Osteoblast (primary cell): ENCODE measurements around the gene PDE5A. TPM values are rescaled to one million over a fixed set of nuclear protein-coding genes. Genes with fewer than 3 reads are reported as not detected.

Source experiments
- DNase-seq: peaks from one replicate; pipeline ENCODE4 v3.0.0; 2011; ENCODE audit warnings: low spot score, mixed read lengths; ENCODE audit not compliant: insufficient read length; ENCODE audit errors: missing footprints
- H2AFZ ChIP-seq: 2 replicates; pipeline ENCODE4 v1.6.0; 2011; ENCODE audit warnings: mild to moderate bottlenecking, low read length
- H3K27ac ChIP-seq: 2 replicates; pipeline ENCODE4 v1.5.1; 2011; ENCODE audit warnings: mild to moderate bottlenecking, low read depth, low read length, moderate library complexity
- H3K27me3 ChIP-seq: 2 replicates; pipeline ENCODE4 v1.6.0; 2012; ENCODE audit warnings: mild to moderate bottlenecking, control low read depth, inconsistent platforms, low read length, moderate library complexity; ENCODE audit not compliant: insufficient read depth
- H3K36me3 ChIP-seq: 2 replicates; pipeline ENCODE4 v1.5.1; 2011; ENCODE audit warnings: mild to moderate bottlenecking, low read length, control low read depth, moderate library complexity; ENCODE audit not compliant: insufficient read depth
- H3K4me1 ChIP-seq: 2 replicates; pipeline ENCODE4 v1.5.1; 2011; ENCODE audit warnings: mild to moderate bottlenecking, low read length, control low read depth, moderate library complexity; ENCODE audit not compliant: insufficient read depth
- H3K4me2 ChIP-seq: 2 replicates; pipeline ENCODE4 v1.6.0; 2011; ENCODE audit warnings: mild to moderate bottlenecking, low read length; ENCODE audit not compliant: insufficient read depth
- H3K4me3 ChIP-seq: fragments of 200-600 bp; sonication (generic); 3 replicates; pipeline ENCODE4 v1.5.1; 2012; ENCODE audit warnings: mild to moderate bottlenecking, low read length, inconsistent platforms; ENCODE audit not compliant: insufficient read depth
- H3K79me2 ChIP-seq: 2 replicates; pipeline ENCODE4 v1.6.0; 2012; ENCODE audit warnings: mild to moderate bottlenecking, low read length, control low read depth, inconsistent platforms; ENCODE audit not compliant: insufficient read depth
- H3K9me3 ChIP-seq: 2 replicates; pipeline ENCODE4 v1.5.1; 2011; ENCODE audit warnings: low read depth, low read length, control low read depth
- H4K20me1 ChIP-seq: 2 replicates; pipeline ENCODE4 v1.6.0; 2012; ENCODE audit warnings: mild to moderate bottlenecking, low read length, control low read depth; ENCODE audit not compliant: insufficient read depth
- total RNA-seq: library from RNA; depleted of rRNA; stranded (reverse); fragments of >200 nt; gene quantifications from 2 replicates; pipeline ENCODE4 v1.2.3, GENCODE V29; 2012
- TF ChIP-seq, protein P1 (sequence below): IDR thresholded peaks from 2 replicates; pipeline ENCODE4 v1.5.1; 2011; ENCODE audit warnings: mild to moderate bottlenecking, low read depth, low read length, moderate library complexity; ENCODE audit errors: extremely low read depth

PDE5A gene
- total RNA-seq, 1 donor, result 140 TPM

DNA sequence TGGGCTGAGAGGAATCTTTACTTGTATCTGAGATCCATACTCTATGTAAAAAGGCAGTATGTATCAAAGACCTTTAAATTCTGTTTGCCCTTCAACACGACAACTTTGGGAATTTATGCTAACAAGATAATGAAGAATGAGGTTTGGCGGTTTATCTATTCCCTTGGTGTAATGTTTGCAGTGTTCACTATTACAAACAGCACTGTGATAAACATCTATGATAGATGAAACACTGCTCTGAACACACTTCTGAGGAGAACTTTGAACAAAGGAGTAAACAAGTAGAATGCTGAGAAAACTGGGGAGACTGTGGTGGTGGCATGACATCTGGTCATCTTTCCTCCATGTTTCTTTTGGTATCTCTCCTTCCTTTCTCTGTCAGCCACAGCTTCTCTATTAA, 126.9 kb downstream of the PDE5A start:
- Histone ChIP-seq H2AFZ (no peak overlapping the region), H3K27me3 (no peaks in the 10 kb centered on the region), H3K36me3 (peaks cover 85% of the 10 kb centered on the region), H3K9me3 (no peaks in the 10 kb centered on the region), H3K4me1 (no peaks in the 10 kb centered on the region), H4K20me1 (no peaks in the 10 kb centered on the region), H3K27ac (no peak overlapping the region), H3K79me2 (no peaks in the 10 kb centered on the region), H3K4me2 (no peak overlapping the region), H3K4me3 (no peak overlapping the region)
- DNase-seq, result no peak
- TF ChIP-seq, protein P1, sequence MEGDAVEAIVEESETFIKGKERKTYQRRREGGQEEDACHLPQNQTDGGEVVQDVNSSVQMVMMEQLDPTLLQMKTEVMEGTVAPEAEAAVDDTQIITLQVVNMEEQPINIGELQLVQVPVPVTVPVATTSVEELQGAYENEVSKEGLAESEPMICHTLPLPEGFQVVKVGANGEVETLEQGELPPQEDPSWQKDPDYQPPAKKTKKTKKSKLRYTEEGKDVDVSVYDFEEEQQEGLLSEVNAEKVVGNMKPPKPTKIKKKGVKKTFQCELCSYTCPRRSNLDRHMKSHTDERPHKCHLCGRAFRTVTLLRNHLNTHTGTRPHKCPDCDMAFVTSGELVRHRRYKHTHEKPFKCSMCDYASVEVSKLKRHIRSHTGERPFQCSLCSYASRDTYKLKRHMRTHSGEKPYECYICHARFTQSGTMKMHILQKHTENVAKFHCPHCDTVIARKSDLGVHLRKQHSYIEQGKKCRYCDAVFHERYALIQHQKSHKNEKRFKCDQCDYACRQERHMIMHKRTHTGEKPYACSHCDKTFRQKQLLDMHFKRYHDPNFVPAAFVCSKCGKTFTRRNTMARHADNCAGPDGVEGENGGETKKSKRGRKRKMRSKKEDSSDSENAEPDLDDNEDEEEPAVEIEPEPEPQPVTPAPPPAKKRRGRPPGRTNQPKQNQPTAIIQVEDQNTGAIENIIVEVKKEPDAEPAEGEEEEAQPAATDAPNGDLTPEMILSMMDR, result no peak

DNA sequence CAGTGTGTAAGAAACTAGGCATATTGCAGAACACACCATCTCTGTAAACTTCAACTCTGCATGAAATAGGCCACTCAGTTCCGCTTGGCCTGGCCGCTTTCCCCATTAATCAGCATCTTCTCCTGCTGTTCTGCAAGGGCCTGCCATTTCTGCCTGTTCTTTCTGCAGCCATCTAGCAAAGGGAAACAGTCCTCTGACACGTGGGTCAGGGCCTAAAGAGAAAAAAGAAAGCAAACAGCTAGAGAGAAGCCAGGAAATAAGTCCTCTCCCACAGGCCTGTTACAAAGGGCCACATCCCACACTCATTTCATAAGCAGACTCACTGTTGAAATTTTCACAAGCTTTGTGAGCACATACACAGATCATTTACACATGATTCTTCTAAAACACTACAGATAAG, 130.1 kb downstream of the PDE5A start:
- Histone ChIP-seq H3K4me1 (no peaks in the 10 kb centered on the region), H2AFZ (no peak overlapping the region), H3K27me3 (no peaks in the 10 kb centered on the region), H3K4me3 (no peak overlapping the region), H3K79me2 (no peaks in the 10 kb centered on the region), H3K4me2 (no peak overlapping the region), H4K20me1 (no peaks in the 10 kb centered on the region), H3K9me3 (no peaks in the 10 kb centered on the region), H3K36me3 (peaks cover 79% of the 10 kb centered on the region), H3K27ac (no peak overlapping the region)
- no peak for DNase-seq
- TF ChIP-seq, protein P1, result no peak

DNA sequence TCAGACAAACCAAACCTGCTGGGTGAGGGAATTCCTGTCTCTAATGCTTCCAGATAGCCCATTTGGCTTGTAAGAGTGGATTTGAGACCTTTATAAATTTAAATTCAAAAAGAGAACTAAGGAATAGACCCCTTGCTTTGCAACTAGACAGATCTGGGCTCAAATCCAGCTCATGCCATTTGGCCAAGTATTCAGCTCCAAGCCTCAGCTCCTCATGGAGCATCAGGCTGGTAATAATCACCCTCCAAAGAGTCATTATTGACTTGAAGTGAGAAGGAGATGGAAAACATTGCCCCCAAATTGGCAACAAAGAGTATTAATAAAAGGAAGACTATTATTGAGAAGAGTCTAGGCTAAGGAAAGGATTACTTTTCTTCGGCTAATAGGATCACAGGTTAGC, 134.7 kb downstream of the PDE5A start:
- no peak overlapping the region for H3K4me2 ChIP-seq
- TF ChIP-seq, protein P1, result no peak
- H3K27me3 ChIP-seq, result no peaks in the 10 kb centered on the region
- no peaks in the 10 kb centered on the region for H4K20me1 ChIP-seq
- no peaks in the 10 kb centered on the region for H3K79me2 ChIP-seq
- H3K4me3 ChIP-seq, result no peak overlapping the region
- H3K36me3 ChIP-seq, result peaks cover 44% of the 10 kb centered on the region
- H3K9me3 ChIP-seq, result no peaks in the 10 kb centered on the region
- H3K4me1 ChIP-seq, result no peaks in the 10 kb centered on the region
- no peak overlapping the region for H2AFZ ChIP-seq
- DNase-seq, result no peak
- no peak overlapping the region for H3K27ac ChIP-seq

DNA sequence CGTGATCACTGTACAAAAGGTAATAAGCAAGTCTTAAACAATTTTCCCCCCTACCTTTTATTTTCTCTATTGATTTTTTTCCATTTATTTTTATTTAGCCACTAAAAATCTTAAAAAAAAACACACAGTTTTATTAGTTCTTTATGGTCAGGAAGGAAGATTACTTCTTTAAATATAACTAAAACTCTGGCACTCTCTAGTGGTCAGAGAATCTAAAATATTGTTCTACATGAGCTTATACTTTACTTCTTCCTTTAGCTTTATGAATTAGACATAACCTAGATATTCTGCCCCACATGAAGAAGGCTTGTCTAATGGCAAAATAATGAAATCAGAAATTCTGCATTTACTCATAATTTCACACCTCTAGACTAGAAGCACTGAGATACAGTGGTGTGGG, 135.2 kb downstream of the PDE5A start:
- Histone ChIP-seq H3K79me2 (no peaks in the 10 kb centered on the region), H2AFZ (no peak overlapping the region), H3K36me3 (peaks cover 40% of the 10 kb centered on the region), H3K4me3 (no peak overlapping the region), H3K4me1 (no peaks in the 10 kb centered on the region), H3K27me3 (no peaks in the 10 kb centered on the region), H4K20me1 (no peaks in the 10 kb centered on the region), H3K9me3 (no peaks in the 10 kb centered on the region), H3K4me2 (no peak overlapping the region), H3K27ac (no peak overlapping the region)
- TF ChIP-seq, protein P1, result peak; percentile 35
- DNase-seq, result no peak
